Osteocyte (in vitro differentiated cells): ENCODE data around the gene ARL14EP. TPM values are rescaled to one million over a fixed set of nuclear protein-coding genes. Genes with fewer than 3 reads are reported as not detected.

Experiments used
- DNase-seq: peaks from one replicate; pipeline ENCODE4 v3.0.0; 2021; ENCODE audit warnings: mixed read lengths; ENCODE audit not compliant: unreplicated experiment; ENCODE audit errors: extremely low spot score
- H3K27ac Mint-ChIP-seq: one replicate; pipeline ENCODE4 v1.8.0; 2021; ENCODE audit warnings: mild to moderate bottlenecking, mixed read lengths; ENCODE audit not compliant: unreplicated experiment
- H3K27me3 Mint-ChIP-seq: one replicate; pipeline ENCODE4 v1.8.0; 2021; ENCODE audit warnings: mixed read lengths; ENCODE audit not compliant: unreplicated experiment
- H3K36me3 Mint-ChIP-seq: one replicate; pipeline ENCODE4 v1.8.0; 2021; ENCODE audit warnings: mixed read lengths; ENCODE audit not compliant: unreplicated experiment
- H3K4me1 Mint-ChIP-seq: one replicate; pipeline ENCODE4 v1.8.0; 2021; ENCODE audit warnings: mixed read lengths; ENCODE audit not compliant: unreplicated experiment
- H3K4me3 Mint-ChIP-seq: one replicate; pipeline ENCODE4 v1.8.0; 2021; ENCODE audit warnings: mild to moderate bottlenecking, moderate library complexity, mixed read lengths; ENCODE audit not compliant: unreplicated experiment
- H3K9me3 Mint-ChIP-seq: one replicate; pipeline ENCODE4 v1.8.0; 2021; ENCODE audit warnings: mixed read lengths; ENCODE audit not compliant: unreplicated experiment
- CTCF ChIP-seq: fragments of 200-600 bp; sonication (generic); IDR thresholded peaks from 2 replicates; pipeline ENCODE4 v1.5.0; 2021; ENCODE audit warnings: antibody characterized with exemption, mild to moderate bottlenecking, moderate library complexity
- total RNA-seq: library from RNA; stranded (reverse); gene quantifications from 2 replicates; pipeline ENCODE4 v1.2.1, GENCODE V29; 2021

Gene ARL14EP
- total RNA-seq, 1 donor from 2014 or later: 21.7 TPM

- no peaks in the 10 kb centered on the region for H3K36me3 Mint-ChIP-seq
- TF ChIP-seq CTCF: no peak
- H3K4me1 Mint-ChIP-seq: no peaks in the 10 kb centered on the region
- H3K27me3 Mint-ChIP-seq: peaks cover 31% of the 10 kb centered on the region
- no peak for DNase-seq
- no peak overlapping the region for H3K4me3 Mint-ChIP-seq
- no peak overlapping the region for H3K27ac Mint-ChIP-seq
- peaks cover 6% of the 10 kb centered on the region for H3K9me3 Mint-ChIP-seq
These were observed 18.3 kb upstream of the ARL14EP start for GRCh38 chr11:30304620-30305019.

- no peak for TF ChIP-seq CTCF
- peaks cover 44% of the 10 kb centered on the region for H3K27me3 Mint-ChIP-seq
- no peak overlapping the region for H3K27ac Mint-ChIP-seq
- DNase-seq: no peak
- H3K9me3 Mint-ChIP-seq: peaks cover 6% of the 10 kb centered on the region
- H3K36me3 Mint-ChIP-seq: no peaks in the 10 kb centered on the region
- H3K4me3 Mint-ChIP-seq: no peak overlapping the region
- no peaks in the 10 kb centered on the region for H3K4me1 Mint-ChIP-seq
These were observed 12.3 kb upstream of the ARL14EP start for GRCh38 chr11:30310623-30311022.

GRCh38 chr11:30311189-30311588, 11.7 kb upstream of the ARL14EP start:
- peaks cover 42% of the 10 kb centered on the region for H3K27me3 Mint-ChIP-seq
- H3K36me3 Mint-ChIP-seq: no peaks in the 10 kb centered on the region

GRCh38 chr11:30312243-30312642, 10.7 kb upstream of the ARL14EP start:
- Mint-ChIP-seq H3K27me3 (peaks cover 40% of the 10 kb centered on the region), H3K27ac (no peak overlapping the region), H3K9me3 (peaks cover 6% of the 10 kb centered on the region), H3K36me3 (no peaks in the 10 kb centered on the region), H3K4me1 (peaks cover 3% of the 10 kb centered on the region), H3K4me3 (no peak overlapping the region)
- TF ChIP-seq CTCF: no peak
- no peak for DNase-seq

More at GRCh38 chr11:30311189-30311588, 11.7 kb upstream of the ARL14EP start:
- Mint-ChIP-seq H3K4me1 (no peaks in the 10 kb centered on the region), H3K9me3 (peaks cover 6% of the 10 kb centered on the region), H3K27ac (no peak overlapping the region), H3K4me3 (no peak overlapping the region)
- no peak for TF ChIP-seq CTCF
- no peak for DNase-seq

GRCh38 chr11:30313580-30313979, 9.3 kb upstream of the ARL14EP start:
- Mint-ChIP-seq H3K9me3 (peaks cover 6% of the 10 kb centered on the region), H3K4me1 (peaks cover 3% of the 10 kb centered on the region), H3K36me3 (no peaks in the 10 kb centered on the region), H3K27ac (no peak overlapping the region), H3K27me3 (peaks cover 42% of the 10 kb centered on the region), H3K4me3 (no peak overlapping the region)
- no peak for TF ChIP-seq CTCF
- DNase-seq: no peak
